Bronchial epithelial cell (primary cell): ENCODE data around the gene OR12D3. TPM values are rescaled to one million over a fixed set of nuclear protein-coding genes. Genes with fewer than 3 reads are reported as not detected.
"Not testable (repeated sequence)": the region's sequence is repeated elsewhere in the genome, so short reads cannot be mapped to it uniquely, and the experiment has no call there.

ENCODE experiments used
- DNase-seq: peaks from one replicate; pipeline ENCODE4 v3.0.0-alpha.2; 2010; ENCODE audit warnings: low read depth
- FAIRE-seq: peaks from 2 replicates; lab custom pipeline; 2011; peaks lifted over from hg19 to GRCh38; lab: Jason Lieb, UNC
- H3K27me3 ChIP-seq: 2 replicates; pipeline ENCODE4 v1.5.1; 2011; ENCODE audit warnings: low read length; ENCODE audit not compliant: control insufficient read depth, insufficient read depth
- H3K36me3 ChIP-seq: 2 replicates; pipeline ENCODE4 v1.5.1; 2011; ENCODE audit warnings: low read length; ENCODE audit not compliant: control insufficient read depth, insufficient read depth
- H3K4me3 ChIP-seq: 2 replicates; pipeline ENCODE4 v1.5.1; 2011; ENCODE audit warnings: mild to moderate bottlenecking, low read depth, low read length, control low read depth
- CTCF ChIP-seq: IDR thresholded peaks from 2 replicates; pipeline ENCODE4 v1.5.1; 2011; ENCODE audit warnings: mild to moderate bottlenecking, moderate library complexity, low read length, control low read depth, inconsistent platforms; ENCODE audit not compliant: insufficient read depth, severe bottlenecking
- total RNA-seq: library from RNA; depleted of rRNA; stranded (reverse); fragments of >200 nt; gene quantifications from 2 replicates; pipeline ENCODE4 v1.2.1, GENCODE V29; 2014

The OR12D3 gene
- total RNA-seq, 1 donor from 2014 or later = not detected

- FAIRE-seq (no peak), DNase-seq (no peak)
- no peaks in the 10 kb centered on the region for H3K27me3 ChIP-seq
- H3K4me3 ChIP-seq = no peak overlapping the region
- TF ChIP-seq CTCF = no peak
- H3K36me3 ChIP-seq = no peaks in the 10 kb centered on the region
Observed at GRCh38 chr6:29354980-29355379, 20.1 kb downstream of the OR12D3 start.

GRCh38 chr6:29349348-29349747 lies 25.7 kb downstream of the OR12D3 start:
- H3K27me3 ChIP-seq, H3K4me3 ChIP-seq, DNase-seq, H3K36me3 ChIP-seq, FAIRE-seq: not testable (repeated sequence)

GRCh38 chr6:29345380-29345779 lies 29.7 kb downstream of the OR12D3 start:
- FAIRE-seq = no peak
- no peak for TF ChIP-seq CTCF
- no peaks in the 10 kb centered on the region for H3K36me3 ChIP-seq
- H3K4me3 ChIP-seq = no peak overlapping the region
- H3K27me3 ChIP-seq = no peaks in the 10 kb centered on the region
- DNase-seq = no peak

- TF ChIP-seq CTCF = no peak
Observed at GRCh38 chr6:29336269-29336668, 38.8 kb downstream of the OR12D3 start.

GRCh38 chr6:29332676-29333075 lies 42.4 kb downstream of the OR12D3 start:
- no peaks in the 10 kb centered on the region for H3K36me3 ChIP-seq
- no peaks in the 10 kb centered on the region for H3K27me3 ChIP-seq
- FAIRE-seq = no peak
- no peak for TF ChIP-seq CTCF
- H3K4me3 ChIP-seq = no peak overlapping the region
- no peak for DNase-seq

More at GRCh38 chr6:29336269-29336668, 38.8 kb downstream of the OR12D3 start:
- Histone ChIP-seq H3K4me3 (no peak overlapping the region), H3K36me3 (no peaks in the 10 kb centered on the region), H3K27me3 (no peaks in the 10 kb centered on the region)
- FAIRE-seq (no peak), DNase-seq (no peak)

GRCh38 chr6:29325777-29326176 lies 49.3 kb downstream of the OR12D3 start:
- TF ChIP-seq CTCF = no peak
- Histone ChIP-seq H3K27me3 (no peaks in the 10 kb centered on the region), H3K36me3 (no peaks in the 10 kb centered on the region), H3K4me3 (no peak overlapping the region)
- DNase-seq (no peak), FAIRE-seq (no peak)

Other genes starting within 250 kb of the OR12D3 start
- gene OR2J2, start 204.4 kb downstream of the OR12D3 start, total RNA-seq = not detected in 2 replicates
- gene OR14J1, start 73.6 kb downstream of the OR12D3 start, total RNA-seq = not detected in 2 replicates
- not detected in 2 replicates for gene OR5V1, start 6.4 kb downstream of the OR12D3 start, total RNA-seq
- not detected in 2 replicates for gene OR12D2, start 20.3 kb upstream of the OR12D3 start, total RNA-seq
- not detected in 2 replicates for gene OR12D1, start 39.6 kb upstream of the OR12D3 start, total RNA-seq
- not detected in 2 replicates for gene OR10C1, start 64.0 kb upstream of the OR12D3 start, total RNA-seq
- not detected in 2 replicates for gene OR11A1, start 81.8 kb upstream of the OR12D3 start, total RNA-seq
- gene OR2H1, start 81.9 kb upstream of the OR12D3 start, total RNA-seq = not detected in 2 replicates
- gene MAS1L, start 112.7 kb upstream of the OR12D3 start, total RNA-seq = not detected in 2 replicates
- not detected in 2 replicates for gene UBD, start 184.4 kb upstream of the OR12D3 start, total RNA-seq
- gene OR2H2, start 209.8 kb upstream of the OR12D3 start, total RNA-seq = not detected in 2 replicates